NCI-H526 (cell line): Measurements from ENCODE around the gene FBXL17.

ENCODE experiments used
- DNase-seq, 2 experiments: peaks; one replicate each; lab custom pipeline; 2025; lab: John Stamatoyannopoulos, UW

FBXL17 gene

GRCh38 chr5:108094800-108095199, 287.1 kb downstream of the FBXL17 start:
- no peak for DNase-seq

DNA sequence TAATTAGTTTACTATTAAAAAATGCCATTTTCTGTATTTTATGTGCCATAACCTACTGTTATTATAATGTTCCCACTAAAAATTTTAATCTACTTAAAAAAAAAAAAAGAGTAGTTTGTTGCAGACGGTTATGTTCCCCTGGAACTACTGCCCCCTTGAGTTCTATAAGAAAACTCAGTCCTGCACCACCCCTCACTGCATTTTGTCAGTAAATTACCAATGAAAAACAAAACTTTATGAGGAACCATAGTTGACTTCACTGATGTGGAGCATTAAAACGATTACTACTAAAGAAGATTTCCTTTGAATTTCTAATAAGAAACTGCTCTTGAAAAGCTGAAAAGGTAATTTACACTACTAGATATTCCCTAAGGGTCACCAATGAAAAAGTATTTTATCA, 288.7 kb downstream of the FBXL17 start:
- DNase-seq = no peak

DNA sequence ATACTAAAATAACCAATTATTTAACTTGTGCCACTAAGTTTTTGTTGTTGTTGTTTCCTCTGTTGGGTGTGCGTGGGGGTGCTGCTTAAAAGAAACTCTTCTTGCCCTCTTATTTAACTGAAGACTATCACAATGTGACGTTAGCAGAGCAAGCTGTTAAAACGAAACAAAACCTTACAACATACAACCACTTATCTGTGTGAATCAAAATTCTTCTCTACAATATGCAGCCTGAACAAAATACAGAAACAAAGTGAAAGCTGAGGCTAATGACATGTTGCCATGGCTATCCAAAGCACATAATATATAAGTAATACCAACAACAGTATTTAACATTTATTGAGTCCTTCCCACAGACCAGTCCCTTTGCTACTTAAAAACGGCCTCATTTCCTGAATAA, 291.0 kb downstream of the FBXL17 start:
- no peak for DNase-seq

- DNase-seq = peak; percentile 4
Observed at GRCh38 chr5:108084105-108084504, 297.8 kb downstream of the FBXL17 start.

DNA sequence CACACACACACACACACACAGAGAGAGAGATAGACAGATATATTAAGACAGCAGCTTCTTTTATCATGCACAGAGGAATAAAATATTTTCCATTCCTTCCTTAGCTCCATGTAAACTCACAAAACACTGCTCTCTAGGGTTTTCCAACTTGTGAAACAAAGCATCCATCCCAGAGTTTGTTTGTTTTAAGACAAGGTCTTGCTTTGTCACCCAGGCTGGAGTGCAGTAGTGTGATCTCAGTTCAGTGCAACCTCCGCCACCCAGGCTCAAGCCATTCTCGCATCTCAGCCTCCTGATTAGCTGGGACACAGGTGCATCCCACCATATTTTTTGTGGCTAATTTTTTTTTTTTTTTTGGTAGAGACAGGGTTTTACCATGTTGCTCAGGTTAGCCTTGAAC, 298.7 kb downstream of the FBXL17 start:
- DNase-seq = no peak

DNA sequence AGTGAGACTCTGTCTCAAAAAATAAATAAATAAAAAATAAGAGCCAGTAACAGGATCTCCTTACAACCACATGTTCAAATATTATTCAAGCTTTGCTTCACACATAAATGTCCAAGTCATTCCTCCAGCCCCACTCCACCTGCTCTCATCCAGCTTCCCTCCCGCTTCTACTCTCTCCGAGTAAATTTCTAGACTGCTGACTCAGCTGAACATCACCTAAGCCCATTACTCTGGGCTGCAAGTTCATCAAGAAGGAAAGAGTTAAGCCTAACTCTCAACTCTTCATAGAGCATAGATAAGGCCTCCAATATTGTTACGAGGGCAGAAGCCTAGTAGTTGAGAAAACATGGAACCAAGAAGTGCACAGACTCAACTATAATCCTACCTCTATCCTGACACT, 300.2 kb downstream of the FBXL17 start:
- no peak for DNase-seq

- DNase-seq = no peak
Observed at GRCh38 chr5:108079753-108080152, 302.1 kb downstream of the FBXL17 start.

- no peak for DNase-seq
Observed at GRCh38 chr5:108078882-108079281, 303.0 kb downstream of the FBXL17 start.

DNA sequence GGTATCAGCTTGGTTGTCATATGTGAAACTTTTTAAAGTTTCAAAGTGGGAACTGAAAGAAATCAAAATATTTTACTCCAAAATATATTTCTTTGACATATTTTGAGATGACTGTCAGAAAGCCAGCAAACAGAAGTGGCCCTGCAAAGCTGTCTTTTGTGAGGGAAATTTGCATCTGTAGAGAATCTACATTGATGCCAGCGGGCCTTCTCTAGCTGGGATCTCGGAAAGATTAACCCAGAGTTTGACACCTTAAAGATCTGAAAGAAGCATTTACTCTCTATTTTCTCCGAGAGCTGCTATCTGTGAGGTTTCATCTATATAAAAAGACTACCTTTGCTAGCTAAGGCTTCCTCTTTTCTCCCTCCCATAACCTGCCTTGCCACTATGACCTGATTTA, 303.6 kb downstream of the FBXL17 start:
- no peak for DNase-seq

GRCh38 chr5:108074626-108075025, 307.3 kb downstream of the FBXL17 start:
- no peak for DNase-seq

GRCh38 chr5:108064302-108064701, 317.6 kb downstream of the FBXL17 start:
- DNase-seq = no peak

- DNase-seq = no peak
Observed at GRCh38 chr5:108061941-108062340, 320.0 kb downstream of the FBXL17 start.

- DNase-seq = no peak
Observed at GRCh38 chr5:108060340-108060739, 321.6 kb downstream of the FBXL17 start.

DNA sequence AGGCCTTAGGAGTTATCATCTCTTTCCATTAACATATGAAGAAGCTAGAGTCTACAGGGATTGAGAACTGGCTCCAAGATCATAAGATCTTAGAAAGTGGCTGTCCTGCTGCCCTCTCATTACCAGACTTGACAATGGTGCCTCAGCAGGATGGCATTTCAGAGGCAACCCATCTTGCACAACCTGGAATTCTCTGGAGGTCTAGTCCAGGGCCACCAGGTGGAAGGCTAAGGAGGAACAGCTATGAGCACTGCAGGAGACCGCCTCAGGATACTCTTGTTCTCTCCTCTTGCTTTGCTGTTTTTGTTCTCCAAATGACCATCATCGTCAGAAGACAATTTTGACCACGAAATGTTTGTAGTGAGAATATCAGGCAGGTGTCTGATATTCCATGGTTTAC, 322.6 kb downstream of the FBXL17 start:
- no peak for DNase-seq

DNA sequence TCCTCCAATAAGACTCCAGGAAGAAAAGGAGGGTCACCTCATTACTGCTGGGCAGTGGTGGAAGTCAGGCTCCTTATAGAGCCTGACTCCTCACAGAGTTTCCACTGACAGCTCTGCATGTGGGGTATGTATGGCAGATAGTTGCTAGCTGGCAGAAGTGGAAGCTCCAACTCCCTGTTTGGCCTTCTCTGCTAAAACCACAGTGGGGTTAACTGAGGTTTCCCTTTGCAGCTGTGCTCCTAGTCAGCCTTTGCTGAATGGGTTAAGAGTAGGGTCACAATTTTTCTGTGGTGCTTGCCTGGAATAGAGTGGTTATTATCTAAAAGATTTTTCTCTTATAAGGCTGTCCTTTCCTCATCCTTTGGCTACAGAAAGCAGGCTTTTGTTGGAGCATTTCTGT, 327.5 kb downstream of the FBXL17 start:
- DNase-seq = no peak

GRCh38 chr5:108046955-108047670, 334.8 kb downstream of the FBXL17 start:
- no peak for DNase-seq

GRCh38 chr5:108036482-108036881, 345.4 kb downstream of the FBXL17 start:
- no peak for DNase-seq

- DNase-seq = no peak
Observed at GRCh38 chr5:108028883-108029282, 353.0 kb downstream of the FBXL17 start.

- DNase-seq = no peak
Observed at GRCh38 chr5:108028412-108028811, 353.5 kb downstream of the FBXL17 start.

DNA sequence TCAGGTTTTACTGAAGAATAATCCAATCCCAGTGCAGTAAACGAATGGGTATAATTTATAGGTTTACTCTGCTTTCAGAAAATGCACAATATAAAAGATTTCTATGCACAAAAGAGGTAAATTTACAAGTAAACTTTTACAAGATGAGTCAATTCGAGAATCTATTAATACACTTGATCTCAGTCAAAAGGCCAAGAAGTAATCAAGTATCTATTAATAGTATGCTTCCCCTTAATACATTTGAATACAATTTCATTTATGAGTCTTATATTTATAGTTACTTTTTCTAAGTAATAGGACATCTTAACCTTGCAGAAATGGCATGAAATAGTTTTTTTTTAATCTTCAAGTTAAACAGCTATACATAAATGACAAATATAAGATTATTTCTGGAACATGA, 355.9 kb downstream of the FBXL17 start:
- DNase-seq = no peak

DNA sequence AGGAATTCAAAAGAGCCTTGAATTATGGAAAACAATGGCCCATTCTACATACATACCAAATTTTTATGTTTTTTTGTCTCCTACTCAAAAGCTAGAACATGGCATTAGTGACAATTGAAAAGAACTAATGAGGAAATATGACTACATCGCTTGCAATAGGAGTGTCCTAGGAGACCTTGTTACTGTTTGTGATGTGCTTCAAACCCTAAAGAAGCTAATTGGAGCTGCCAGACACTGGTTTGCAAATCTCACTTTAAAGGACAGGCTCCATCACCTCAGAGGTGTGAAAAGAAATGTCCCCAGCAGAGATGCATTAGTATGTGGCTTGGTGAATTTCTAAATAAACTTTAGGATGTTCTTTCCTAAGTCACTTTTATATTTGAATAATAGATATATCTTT, 356.9 kb downstream of the FBXL17 start:
- DNase-seq = no peak

GRCh38 chr5:108016101-108016500, 365.8 kb downstream of the FBXL17 start:
- no peak for DNase-seq

DNA sequence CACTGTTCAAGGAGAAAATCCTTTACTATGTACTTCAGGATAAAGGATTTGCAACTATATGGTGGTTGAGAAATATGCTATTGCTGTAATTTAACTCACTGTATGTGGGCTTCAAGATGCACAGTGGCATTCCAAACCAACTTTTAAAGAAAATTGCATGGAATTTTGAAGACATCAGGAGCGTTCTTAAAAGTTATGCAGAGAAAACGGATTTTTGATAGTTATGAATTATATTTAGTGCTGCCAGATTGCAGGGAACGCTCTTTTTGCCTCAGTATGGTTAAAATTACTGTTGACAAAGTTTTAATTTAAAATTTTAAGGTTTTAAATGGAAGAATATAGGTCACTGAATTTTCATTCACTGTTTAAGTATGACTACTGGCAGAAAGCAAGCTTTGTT, 375.1 kb downstream of the FBXL17 start:
- DNase-seq = no peak

DNA sequence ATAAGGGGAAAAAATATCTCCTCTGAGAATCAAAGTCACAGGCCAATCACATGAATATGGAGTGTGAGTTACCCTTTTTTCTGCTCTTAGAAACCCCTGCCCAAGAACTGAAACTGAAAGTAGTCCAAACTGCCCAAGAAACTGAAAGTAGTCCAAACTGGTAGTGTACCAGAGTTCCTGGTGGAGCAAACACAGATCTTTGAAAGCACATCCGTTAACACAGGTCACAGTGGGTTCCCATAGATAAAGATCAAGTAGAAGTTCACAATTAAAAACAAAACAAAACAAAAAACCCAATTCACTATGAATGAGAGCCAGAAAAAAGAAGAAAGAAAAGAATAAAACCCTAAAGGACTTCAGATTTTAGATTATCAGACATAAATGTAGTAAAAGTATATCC, 378.7 kb downstream of the FBXL17 start:
- no peak for DNase-seq

- no peak for DNase-seq
Observed at GRCh38 chr5:108001222-108001621, 380.7 kb downstream of the FBXL17 start.
